ENCODE measurements around the gene MOB3C. TPM values are rescaled to one million over a fixed set of nuclear protein-coding genes. Genes with fewer than 3 reads are reported as not detected.

MOB3C gene
- polyA plus RNA-seq, 3 donors: 5.3 to 18.1 (median 6.1) TPM

DNA sequence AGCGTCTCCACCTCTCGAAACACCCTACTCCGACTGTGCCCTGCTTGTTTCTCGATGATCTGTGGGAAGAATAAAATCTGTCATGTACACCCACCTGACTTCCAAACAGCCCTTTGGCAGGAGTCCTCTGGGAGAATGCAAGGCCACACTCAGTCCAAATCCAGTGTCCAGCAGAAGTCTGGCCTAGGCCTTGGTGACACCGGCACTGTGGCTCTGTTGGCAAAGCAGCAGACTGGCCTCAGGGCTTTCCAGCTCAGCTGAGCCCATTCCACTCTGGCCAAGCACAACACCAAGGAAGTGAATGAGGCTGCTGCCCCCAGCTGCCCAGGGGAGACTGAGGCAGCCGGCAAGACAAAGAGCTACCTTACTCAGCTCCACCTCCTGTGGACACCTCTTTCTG is 40.0 kb downstream of the MOB3C start:
- H3K27me3 Mint-ChIP-seq (ENCODE audit: low read depth in 3 of 3): peaks cover 0 to 1% (median 0%) of the 10 kb centered on the region in 3 donors
- Histone ChIP-seq H2AFZ (ENCODE audit: insufficient read depth, low read depth, low read length, poor library complexity, severe bottlenecking) (no peak overlapping the region), H4K20me1 (ENCODE audit: insufficient read depth, low read length) (peaks cover 6% of the 10 kb centered on the region), H3K9me3 (replicated peaks in 1 of 2; ENCODE audit: control insufficient read depth in 1 of 2, insufficient read depth in 1 of 2, low read length in 2 of 2) (no peaks in the 10 kb centered on the region), H3K4me3 (replicated peaks in 1 of 3; ENCODE audit: low read depth in 2 of 3, low read length in 3 of 3) (no peak overlapping the region), H3K4me1 (ENCODE audit: control insufficient read depth in 1 of 2, insufficient read depth in 2 of 2, low read length in 2 of 2) (peaks cover 32 to 35% of the 10 kb centered on the region in 2 donors), H3K79me2 (ENCODE audit: insufficient read depth, low read length) (peaks cover 3% of the 10 kb centered on the region), H3K27me3 (ENCODE audit: control insufficient read depth in 2 of 2, insufficient read depth in 2 of 2, low read length in 2 of 2) (no peaks in the 10 kb centered on the region), H3K27ac (ENCODE audit: low read depth in 1 of 2, low read length in 2 of 2) (no peak overlapping the region), H3K4me2 (replicated peaks; ENCODE audit: extremely low read depth, low read length, poor library complexity, severe bottlenecking) (no peak overlapping the region), H3K36me3 (replicated peaks in 1 of 2; ENCODE audit: control insufficient read depth in 1 of 2, insufficient read depth in 2 of 2, low read length in 2 of 2) (peaks cover 65 to 83% of the 10 kb centered on the region in 2 donors), H3K9ac (ENCODE audit: insufficient read depth, low read length, poor library complexity, severe bottlenecking) (no peak overlapping the region)
- H3K36me3 Mint-ChIP-seq: peaks cover 74 to 89% of the 10 kb centered on the region in 2 donors
- TF ChIP-seq, protein P1, sequence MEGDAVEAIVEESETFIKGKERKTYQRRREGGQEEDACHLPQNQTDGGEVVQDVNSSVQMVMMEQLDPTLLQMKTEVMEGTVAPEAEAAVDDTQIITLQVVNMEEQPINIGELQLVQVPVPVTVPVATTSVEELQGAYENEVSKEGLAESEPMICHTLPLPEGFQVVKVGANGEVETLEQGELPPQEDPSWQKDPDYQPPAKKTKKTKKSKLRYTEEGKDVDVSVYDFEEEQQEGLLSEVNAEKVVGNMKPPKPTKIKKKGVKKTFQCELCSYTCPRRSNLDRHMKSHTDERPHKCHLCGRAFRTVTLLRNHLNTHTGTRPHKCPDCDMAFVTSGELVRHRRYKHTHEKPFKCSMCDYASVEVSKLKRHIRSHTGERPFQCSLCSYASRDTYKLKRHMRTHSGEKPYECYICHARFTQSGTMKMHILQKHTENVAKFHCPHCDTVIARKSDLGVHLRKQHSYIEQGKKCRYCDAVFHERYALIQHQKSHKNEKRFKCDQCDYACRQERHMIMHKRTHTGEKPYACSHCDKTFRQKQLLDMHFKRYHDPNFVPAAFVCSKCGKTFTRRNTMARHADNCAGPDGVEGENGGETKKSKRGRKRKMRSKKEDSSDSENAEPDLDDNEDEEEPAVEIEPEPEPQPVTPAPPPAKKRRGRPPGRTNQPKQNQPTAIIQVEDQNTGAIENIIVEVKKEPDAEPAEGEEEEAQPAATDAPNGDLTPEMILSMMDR (IDR thresholded peaks at IDR 0.05): no peak
- no peaks in the 10 kb centered on the region for H3K9me3 Mint-ChIP-seq
- WGBS (ENCODE audit: insufficient coverage): 81% methylated on average over 6 of the region's 6 CpGs
- intact Hi-C loops (cut with micrococcal nuclease): no loop called here
- H3K27ac Mint-ChIP-seq: peak overlapping the region in 1 of 7 donors; percentile 30
- no peak for DNase-seq
- no peak overlapping the region for H3K4me3 Mint-ChIP-seq
- H3K4me1 Mint-ChIP-seq: peaks cover 34% of the 10 kb centered on the region

DNA sequence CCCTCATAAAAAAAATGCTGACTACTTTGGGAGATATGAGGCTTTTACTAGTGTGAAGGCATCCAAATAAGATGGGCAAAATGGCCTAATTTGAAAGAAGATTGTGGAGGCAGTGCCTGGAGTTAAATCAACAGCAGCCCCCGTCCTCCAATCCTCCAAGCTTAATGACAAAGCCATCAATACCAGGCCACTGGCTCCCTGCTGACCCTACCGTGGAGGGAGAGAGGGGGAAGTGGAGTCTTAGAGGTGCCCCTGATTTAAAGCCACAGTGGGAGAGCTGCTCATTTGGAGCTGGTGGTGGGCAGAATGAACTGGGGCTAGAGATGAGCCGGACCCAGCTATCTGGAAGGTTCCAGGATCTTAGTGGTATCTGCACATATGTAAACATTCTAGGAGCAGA is 40.8 kb downstream of the MOB3C start:
- intact Hi-C loops (cut with micrococcal nuclease): no loop called here
- Mint-ChIP-seq H3K4me3 (no peak overlapping the region), H3K36me3 (peaks cover 78 to 95% of the 10 kb centered on the region in 2 donors), H3K27me3 (ENCODE audit: low read depth in 3 of 3) (peaks cover 0 to 1% (median 0%) of the 10 kb centered on the region in 3 donors), H3K4me1 (peaks cover 26% of the 10 kb centered on the region), H3K27ac (no peak overlapping the region), H3K9me3 (no peaks in the 10 kb centered on the region)
- no peak for DNase-seq
- no peak overlapping the region for H3K9ac ChIP-seq (ENCODE audit: insufficient read depth, low read length, poor library complexity, severe bottlenecking)
- peaks cover 69 to 91% of the 10 kb centered on the region in 2 donors for H3K36me3 ChIP-seq (replicated peaks in 1 of 2; ENCODE audit: control insufficient read depth in 1 of 2, insufficient read depth in 2 of 2, low read length in 2 of 2)
- peaks cover 3% of the 10 kb centered on the region for H3K79me2 ChIP-seq (ENCODE audit: insufficient read depth, low read length)
- no peaks in the 10 kb centered on the region for H3K27me3 ChIP-seq (ENCODE audit: control insufficient read depth in 2 of 2, insufficient read depth in 2 of 2, low read length in 2 of 2)
- 100% methylated on average over 1 of the region's 3 CpGs for WGBS (ENCODE audit: insufficient coverage)
- TF ChIP-seq, protein P1 (IDR thresholded peaks at IDR 0.05): no peak
- peaks cover 24 to 27% of the 10 kb centered on the region in 2 donors for H3K4me1 ChIP-seq (ENCODE audit: control insufficient read depth in 1 of 2, insufficient read depth in 2 of 2, low read length in 2 of 2)
- peak overlapping the region in 1 of 2 donors; percentile 27 for H3K27ac ChIP-seq (ENCODE audit: low read depth in 1 of 2, low read length in 2 of 2)
- H3K4me3 ChIP-seq (replicated peaks in 1 of 3; ENCODE audit: low read depth in 2 of 3, low read length in 3 of 3): no peak overlapping the region
- H3K4me2 ChIP-seq (replicated peaks; ENCODE audit: extremely low read depth, low read length, poor library complexity, severe bottlenecking): no peak overlapping the region
- no peak overlapping the region for H2AFZ ChIP-seq (ENCODE audit: insufficient read depth, low read depth, low read length, poor library complexity, severe bottlenecking)
- H4K20me1 ChIP-seq (ENCODE audit: insufficient read depth, low read length): peaks cover 3% of the 10 kb centered on the region
- no peaks in the 10 kb centered on the region for H3K9me3 ChIP-seq (replicated peaks in 1 of 2; ENCODE audit: control insufficient read depth in 1 of 2, insufficient read depth in 1 of 2, low read length in 2 of 2)
